HG03135 (cell line): ENCODE results near the gene CLIC6.
"Not testable (repeated sequence)": the region's sequence is repeated elsewhere in the genome, so short reads cannot be mapped to it uniquely, and the experiment has no call there.

Experiments
- ATAC-seq: cut with Tn5 transposase; IDR thresholded peaks from one replicate; pipeline ENCODE4 v1.9.1; 2021; ENCODE audit warnings: mild to moderate bottlenecking, moderate library complexity; ENCODE audit not compliant: unreplicated experiment

The CLIC6 gene

DNA sequence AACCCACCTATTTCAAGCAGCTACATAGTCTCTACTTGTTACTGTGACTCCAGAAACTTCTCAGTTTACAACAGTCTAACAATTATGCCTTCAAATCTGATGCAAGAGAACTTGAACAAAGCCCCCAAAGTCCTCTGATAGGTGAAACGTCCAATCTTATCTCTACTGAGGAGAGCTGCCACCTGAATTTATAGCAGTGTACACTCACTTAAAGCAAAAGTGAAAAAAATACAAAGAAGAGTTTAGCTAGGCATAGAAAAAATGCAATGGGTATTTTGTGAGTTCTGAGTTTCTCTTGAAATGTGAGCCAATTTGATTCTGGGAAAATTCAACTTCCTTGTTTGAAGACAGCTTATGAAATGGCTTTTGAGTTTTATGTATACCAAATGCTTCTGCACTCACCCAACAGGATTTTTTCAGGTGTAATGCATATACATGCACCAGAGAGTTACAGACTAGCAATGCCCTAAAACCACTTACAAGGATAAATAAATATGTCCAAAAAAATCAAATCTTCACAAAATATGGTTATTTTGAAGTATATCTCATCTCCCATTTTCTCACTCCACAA is 17.8 kb upstream of the CLIC6 start:
- ATAC-seq: no peak

DNA sequence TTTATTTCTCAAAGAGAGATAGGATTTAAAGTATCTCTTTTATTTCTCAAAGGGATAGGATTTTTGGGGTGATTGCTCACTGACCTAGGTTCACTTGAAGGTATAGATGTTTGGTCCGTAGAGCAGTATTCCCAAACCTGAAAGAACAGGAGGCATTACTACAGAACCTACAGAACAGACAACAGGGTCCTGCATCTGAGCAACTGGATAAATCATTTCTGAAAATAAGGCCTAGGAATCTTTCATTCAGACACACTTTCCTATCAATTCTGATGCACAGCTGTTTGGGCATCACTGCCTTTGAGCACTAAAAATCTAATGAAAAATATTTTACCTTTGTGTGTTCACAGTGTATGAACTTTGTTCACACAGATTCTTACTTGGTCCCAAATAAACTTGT is 17.2 kb upstream of the CLIC6 start:
- no peak for ATAC-seq

DNA sequence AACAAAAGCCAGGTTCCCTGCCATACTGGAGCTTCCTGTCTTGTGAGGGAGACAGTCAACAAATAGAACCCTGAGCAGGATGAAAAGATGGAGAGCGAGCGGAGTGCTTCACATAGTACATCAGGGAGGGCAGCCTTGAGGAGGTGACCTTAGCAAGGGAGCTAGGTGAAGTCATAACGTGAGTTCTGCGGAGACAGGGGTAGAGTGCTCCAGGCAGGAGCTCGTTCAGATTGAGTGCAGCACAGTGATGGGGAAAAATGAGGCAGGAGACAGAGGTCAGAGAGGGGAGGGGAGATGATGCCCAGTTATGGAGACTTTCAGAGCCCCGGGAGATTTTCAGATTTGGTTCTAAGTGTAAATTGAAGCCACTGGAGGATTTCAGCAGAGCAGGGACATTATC is 15.3 kb upstream of the CLIC6 start:
- no peak for ATAC-seq

DNA sequence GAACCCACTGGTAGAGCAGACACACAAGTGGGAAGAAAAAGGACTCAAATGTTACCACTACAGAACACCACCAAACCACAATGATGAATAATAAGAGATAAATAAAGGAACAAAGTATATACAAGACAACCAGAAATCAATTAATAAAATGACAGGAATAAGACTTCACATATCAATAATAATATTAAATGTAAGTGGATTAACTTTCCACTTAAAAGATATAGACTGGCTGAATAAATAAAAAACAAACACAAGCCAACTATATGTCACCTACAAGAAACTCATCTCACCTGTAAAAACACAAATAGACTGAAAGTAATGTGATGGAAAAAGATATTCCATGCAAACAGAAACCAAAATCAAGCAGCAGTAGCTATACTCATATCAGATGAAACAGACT is 6.9 kb upstream of the CLIC6 start:
- ATAC-seq: no peak

DNA sequence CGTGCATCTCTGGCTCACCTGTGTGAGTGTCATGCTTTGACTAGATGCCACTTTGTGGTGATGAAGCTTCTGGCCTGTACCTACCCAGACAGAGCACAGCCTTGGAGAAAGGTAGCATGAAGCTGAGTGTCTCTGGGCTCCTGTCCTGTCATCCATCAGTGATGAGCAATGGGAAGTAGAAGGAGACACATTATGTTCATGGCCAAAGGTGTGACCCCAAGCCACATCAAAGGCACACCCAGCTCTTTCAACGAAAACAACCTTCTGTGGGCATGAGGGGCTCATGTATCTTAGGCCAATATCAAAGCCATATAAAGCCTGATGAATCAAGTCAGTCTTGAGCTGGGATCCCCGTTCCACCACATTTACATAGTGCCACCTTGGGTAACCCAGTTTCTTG is 1.0 kb upstream of the CLIC6 start:
- ATAC-seq: no peak

DNA sequence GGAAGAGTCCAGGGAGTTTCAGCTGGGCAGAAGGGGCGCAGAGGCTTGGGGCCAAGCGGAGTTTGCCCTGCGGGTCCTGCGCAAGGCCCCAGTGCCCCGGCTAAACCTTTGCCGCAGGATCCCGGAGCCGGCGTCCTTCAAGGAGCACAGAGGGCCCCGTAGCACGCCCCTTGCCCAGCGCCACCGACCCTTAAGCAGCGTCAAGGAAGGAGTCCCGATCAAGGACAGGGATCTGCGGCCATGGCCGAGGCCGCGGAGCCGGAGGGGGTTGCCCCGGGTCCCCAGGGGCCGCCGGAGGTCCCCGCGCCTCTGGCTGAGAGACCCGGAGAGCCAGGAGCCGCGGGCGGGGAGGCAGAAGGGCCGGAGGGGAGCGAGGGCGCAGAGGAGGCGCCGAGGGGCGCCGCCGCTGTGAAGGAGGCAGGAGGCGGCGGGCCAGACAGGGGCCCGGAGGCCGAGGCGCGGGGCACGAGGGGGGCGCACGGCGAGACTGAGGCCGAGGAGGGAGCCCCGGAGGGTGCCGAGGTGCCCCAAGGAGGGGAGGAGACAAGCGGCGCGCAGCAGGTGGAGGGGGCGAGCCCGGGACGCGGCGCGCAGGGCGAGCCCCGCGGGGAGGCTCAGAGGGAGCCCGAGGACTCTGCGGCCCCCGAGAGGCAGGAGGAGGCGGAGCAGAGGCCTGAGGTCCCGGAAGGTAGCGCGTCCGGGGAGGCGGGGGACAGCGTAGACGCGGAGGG is 520 bp downstream of the CLIC6 start:
- ATAC-seq: no peak

DNA sequence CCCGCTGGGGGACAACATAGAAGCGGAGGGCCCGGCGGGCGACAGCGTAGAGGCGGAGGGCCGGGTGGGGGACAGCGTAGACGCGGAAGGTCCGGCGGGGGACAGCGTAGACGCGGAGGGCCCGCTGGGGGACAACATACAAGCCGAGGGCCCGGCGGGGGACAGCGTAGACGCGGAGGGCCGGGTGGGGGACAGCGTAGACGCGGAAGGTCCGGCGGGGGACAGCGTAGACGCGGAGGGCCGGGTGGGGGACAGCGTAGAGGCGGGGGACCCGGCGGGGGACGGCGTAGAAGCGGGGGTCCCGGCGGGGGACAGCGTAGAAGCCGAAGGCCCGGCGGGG is 1.1 kb downstream of the CLIC6 start:
- not testable (repeated sequence) for ATAC-seq

DNA sequence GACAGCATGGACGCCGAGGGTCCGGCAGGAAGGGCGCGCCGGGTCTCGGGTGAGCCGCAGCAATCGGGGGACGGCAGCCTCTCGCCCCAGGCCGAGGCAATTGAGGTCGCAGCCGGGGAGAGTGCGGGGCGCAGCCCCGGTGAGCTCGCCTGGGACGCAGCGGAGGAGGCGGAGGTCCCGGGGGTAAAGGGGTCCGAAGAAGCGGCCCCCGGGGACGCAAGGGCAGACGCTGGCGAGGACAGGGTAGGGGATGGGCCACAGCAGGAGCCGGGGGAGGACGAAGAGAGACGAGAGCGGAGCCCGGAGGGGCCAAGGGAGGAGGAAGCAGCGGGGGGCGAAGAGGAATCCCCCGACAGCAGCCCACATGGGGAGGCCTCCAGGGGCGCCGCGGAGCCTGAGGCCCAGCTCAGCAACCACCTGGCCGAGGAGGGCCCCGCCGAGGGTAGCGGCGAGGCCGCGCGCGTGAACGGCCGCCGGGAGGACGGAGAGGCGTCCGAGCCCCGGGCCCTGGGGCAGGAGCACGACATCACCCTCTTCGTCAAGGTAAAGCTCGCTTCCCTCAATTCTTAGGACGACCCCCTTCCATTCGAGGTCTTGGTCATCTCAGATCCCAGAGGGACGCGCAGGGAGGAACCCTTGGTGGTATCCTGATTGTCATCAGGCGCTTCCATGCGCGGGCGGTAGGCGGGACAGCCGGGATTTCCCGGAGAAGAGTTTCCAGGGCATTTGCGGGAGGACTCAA is 1.6 kb downstream of the CLIC6 start:
- no peak for ATAC-seq

DNA sequence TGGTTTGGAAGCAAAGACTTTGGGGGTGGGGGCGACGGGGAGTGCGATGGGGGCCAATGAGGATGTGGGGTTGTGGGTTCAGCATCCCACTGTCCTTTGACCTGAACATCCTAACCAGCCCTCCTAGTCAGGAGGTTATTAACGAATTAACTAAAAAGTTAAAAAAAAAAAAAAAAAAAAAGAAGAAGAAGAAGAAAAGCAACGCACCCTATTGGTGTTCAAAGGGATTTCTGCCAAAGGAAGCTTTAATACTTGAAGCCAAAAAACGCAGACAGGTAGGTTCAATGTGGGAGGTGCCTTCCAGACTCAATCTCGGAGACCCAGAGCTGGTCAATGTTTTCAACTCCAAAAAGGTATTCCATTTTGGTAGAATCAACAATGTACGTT is 2.2 kb downstream of the CLIC6 start:
- no peak for ATAC-seq

DNA sequence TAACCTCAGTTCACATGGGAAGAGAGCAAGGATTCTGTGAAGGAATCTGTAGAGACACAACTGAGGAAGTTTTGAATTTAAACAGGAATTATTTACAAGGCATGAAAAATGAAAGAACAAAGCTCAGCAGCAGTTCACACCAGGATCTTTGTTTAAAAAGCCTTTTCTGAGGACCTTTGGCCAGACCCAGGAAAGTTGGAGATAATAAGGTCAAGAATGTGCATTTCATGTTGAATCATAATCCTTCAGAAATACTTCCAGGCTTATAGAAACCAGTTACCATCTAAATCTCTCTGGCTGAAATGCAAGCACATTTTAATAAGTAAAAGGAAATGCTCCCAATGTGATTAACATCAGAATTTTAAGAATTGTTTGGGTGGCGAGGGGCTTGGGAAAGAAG is 2.7 kb downstream of the CLIC6 start:
- no peak for ATAC-seq

DNA sequence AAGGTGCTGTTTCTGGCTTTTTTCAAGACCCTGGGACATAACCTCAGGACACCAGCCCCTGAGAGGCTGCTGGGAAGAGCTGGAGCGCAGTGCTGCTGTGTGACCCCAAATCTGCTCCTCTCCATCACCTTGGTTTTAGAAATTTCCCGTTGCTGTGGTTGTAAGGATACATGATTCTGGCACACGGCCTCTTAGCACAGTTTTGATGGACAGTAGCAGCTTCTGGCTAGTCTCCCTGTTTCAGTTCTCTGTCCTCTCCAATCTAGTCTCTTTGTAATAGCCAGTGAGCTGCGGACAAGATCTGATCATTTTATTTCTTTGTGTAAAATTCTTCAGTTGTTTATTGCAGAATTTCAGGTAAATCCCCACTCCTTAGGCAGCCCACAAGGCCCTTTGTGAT is 3.1 kb downstream of the CLIC6 start:
- ATAC-seq: no peak

DNA sequence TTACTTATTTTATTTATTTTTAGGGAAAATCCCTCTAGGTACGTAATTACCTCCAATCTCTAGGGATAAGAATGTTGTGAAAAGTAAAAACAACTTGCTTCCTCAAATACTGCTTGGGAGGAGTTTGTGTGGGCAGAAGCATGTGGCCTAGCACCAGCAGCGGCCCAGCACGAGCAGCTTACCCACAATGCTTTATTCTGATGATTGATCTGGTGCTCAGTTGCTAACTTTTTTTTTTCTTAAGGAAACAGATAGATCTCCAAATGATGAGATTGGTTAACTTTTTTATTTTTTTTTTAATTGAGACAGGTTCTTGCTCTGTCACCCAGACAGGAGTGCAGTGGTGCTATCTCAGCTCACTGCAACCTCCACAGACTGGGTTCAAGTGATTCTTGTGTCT is 4.2 kb downstream of the CLIC6 start:
- ATAC-seq: no peak

DNA sequence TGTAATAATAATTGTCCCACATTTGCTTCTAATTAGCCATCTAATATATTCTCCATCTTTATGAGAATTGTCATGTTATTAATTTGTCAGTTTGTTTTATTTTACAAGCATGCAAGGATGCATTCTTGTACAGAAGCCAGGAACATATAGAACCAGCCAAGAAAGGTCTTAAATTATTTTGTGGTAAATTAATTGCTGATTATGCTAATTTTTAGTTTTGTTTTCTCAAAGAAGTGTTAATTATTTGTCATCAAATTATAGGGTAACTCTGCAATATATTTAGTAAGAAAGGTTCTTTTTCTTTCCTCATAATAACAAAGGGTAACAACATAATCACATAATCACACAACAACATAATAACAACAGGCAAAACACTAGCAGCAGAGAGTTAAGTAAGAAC is 5.7 kb downstream of the CLIC6 start:
- ATAC-seq: no peak

DNA sequence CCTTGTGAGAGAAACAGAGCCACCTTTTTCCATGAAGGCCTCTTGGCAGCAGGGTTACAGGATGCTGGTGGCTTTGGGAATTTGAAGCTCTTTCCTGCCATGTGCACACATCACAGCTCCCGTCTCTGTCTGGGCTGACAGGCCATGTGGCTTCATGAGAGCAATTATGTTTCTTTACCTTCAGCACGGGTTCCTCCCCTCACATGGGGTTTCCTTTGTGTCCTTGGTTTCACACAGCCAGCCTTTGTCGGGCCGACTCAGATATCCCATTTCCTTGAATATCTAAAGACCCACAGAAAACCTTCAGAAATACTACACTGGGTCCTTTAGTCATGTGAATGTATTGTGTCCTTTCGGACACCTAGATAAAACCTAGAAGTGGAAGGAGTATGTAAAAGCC is 7.1 kb downstream of the CLIC6 start:
- no peak for ATAC-seq

DNA sequence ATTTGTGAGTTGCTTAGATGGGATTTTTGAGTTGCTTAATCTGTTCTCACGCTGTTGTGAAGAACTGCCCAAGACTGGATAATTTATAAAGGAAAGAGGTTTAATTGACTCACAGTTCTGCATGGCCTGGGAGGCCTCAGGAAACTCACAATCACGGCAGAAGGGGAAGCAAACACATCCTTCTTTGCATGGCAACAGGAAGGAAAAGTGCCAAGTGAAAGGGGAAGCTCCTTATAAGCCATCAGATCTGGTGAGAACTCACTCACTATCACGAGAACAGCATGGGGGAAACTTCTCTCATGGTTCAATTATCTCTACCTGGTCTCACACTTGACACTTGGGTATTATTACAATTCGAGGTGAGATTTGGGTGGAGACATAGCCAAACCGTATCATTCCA is 10.3 kb downstream of the CLIC6 start:
- ATAC-seq: no peak

DNA sequence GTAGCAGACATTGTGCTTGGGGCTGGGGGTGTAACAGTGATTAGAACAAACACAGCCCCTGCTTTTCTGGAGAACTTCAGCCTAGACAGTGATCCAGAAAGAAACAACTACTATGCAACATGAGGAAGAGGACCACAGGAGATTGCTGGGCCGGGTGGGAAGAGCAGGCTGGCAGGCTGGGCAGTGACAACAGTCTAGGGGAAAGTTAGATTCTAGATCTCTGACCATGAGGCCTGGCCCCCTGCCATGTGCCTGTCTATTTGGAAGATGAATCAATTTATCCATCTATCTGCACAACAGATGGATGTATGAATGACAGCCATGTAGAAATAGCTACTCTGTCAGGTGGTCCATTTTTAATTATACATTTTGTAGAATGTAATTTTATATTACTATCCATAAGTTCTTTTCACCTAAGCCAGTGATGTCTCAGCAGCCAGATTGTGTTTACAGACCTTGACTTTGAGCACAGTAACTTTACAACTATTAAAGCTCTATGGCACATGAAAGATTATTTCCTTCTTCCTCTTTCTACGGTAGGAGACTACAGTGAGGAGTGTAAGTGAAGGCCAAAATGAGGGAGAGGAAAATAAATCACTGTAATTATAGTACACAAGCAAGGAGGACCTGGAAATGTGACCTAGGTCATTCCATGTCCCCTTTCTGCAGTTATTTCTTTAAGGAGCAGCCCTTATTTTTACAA is 15.5 kb downstream of the CLIC6 start:
- ATAC-seq: no peak

DNA sequence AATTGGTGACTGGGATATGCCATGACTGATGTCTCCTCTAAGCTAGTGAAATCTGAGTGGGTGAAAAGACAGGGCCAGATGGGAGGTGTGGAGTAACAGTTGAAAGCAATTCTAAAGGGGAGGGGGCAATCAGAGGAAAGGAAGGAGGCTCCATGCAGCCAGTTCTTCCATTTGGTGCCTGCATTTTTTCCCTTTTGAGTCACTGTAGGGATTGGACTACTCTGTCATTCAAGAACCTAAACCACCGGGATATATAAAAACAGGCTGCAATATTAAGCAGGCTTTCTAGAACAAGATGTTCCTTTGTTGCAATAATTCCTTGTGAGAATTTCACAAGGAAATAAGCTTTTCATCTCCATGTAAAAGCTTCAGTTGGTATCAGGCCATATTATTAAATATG is 18.3 kb downstream of the CLIC6 start:
- no peak for ATAC-seq

DNA sequence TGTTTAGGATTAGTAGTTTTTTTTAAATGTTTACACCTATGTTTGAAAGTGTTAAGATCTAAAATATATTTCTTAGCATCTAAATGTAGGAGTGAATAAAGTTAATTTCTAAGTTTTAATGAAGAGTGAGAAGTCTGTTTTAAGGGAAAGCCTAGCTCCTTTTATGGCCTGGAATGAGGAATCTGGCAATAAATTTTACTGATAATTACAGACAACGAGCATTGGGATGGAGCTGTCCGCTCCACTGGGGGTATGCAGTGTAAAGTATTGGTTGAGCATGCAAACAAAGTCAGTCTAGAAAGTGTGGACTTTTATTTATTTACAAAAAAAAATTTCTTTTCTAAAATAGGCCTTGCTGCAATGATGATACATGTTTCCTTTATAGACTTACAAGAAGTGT is 19.0 kb downstream of the CLIC6 start:
- no peak for ATAC-seq

DNA sequence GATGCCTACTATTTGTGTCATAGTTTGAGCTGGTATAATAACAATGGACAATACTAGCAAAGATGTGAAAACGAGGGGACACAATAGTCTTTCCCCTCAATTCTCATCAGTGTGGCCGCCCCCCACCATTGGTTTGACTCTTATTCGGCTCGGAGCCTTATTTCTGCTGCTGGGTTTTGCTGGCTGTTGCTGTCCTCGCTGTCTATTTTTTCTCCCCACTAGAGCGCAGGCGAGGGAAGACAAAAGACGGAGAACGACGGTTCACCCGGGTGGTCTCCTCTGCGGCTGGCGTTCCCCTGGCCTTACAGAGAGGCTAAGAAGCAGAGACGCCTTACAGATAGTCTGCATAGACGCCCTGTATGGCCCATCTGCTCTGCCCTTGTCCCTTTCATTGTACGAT is 19.4 kb downstream of the CLIC6 start:
- no peak for ATAC-seq

DNA sequence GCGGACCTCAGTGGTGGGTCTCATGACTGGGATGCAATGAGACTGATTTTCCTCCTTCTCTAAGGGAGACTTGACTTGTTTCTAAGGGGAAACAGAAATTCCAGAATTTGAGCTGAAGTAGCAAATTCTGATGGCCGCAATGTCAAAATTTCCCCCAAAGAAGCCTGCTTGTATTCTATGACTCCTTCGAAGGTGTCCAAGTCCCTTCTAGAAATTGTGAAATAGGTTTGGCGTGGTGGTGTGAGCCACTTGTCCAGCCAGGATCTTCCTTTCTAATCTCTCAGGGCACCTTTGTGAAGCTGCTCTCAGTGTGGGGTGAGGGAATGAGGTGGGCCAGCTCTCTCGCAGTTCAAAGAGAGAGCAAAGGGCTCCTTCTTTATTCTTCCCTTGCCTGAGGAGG is 19.9 kb downstream of the CLIC6 start:
- ATAC-seq: no peak

DNA sequence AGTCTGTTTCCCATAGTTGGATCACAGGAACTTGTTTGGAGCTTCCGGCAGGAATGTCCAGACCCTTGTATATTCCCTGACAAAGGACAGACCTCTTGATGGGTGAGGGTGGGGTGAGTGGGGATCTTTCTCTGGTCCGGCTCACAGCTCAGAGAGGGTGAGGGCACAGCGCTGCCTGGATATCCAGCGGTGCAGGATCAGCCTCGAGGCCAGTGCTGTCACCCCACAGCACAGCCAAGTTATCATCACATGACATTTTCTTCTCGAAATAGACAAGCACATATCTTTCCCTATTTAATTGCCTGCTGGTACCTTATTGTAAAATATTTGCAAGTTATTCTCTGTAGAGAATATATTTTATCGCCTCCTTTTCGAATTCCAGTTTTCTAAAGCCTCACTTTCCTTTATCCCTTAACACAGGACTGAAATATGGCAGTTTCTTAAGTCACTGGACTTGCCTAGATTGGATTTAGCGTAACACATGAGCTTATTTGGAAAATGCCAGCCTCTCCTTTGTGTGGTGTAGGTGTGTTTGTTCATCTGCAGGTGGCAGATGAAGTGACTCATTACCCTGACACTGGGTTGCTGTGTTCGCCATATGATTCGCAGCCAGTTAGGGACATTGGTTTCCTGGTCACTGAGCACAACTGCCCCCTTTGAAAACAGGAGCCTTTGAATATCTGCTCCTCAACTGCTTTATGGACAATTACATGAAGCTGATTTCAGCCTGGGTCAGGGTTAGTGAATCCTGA is 21.4 kb downstream of the CLIC6 start:
- ATAC-seq: no peak
